ENCODE results near the gene SLC12A7. TPM values are rescaled to one million over a fixed set of nuclear protein-coding genes. Genes with fewer than 3 reads are reported as not detected.

Gene SLC12A7
- total RNA-seq, 2 donors from 2014 or later: 58.9 to 61.6 TPM

DNA sequence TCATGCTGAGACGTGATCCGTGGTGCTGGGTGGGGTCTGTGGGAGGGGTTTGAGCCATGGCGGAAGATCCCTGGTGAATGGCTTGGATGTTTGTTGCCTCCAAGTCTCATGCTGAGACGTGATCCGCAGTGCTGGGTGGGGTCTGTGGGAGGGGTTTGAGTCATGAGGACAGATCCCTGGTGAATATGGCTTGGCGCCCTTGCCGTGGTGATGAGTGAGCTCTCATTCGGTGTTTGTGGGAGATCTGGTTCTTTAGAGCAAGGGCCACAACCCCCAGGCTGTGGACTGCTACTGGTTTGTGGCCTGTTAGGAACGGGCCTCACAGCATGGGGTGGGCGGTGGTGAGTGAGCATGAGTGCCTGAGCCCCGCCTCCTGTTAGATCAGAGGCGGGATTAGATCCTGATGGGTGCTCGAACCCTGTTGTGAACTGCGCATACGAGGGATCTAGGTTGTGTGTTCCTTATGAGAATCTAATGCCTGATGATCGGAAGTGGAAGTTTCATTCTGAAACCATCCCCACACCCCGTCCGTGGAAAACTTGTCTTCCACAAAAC, 72.1 kb downstream of the SLC12A7 start:
- Mint-ChIP-seq H3K9me3 (peaks cover 54% of the 10 kb centered on the region), H3K36me3 (ENCODE audit: low read depth) (peaks cover 31% of the 10 kb centered on the region), H3K27ac (no peak overlapping the region), H3K27me3 (ENCODE audit: insufficient read depth) (no peaks in the 10 kb centered on the region), H3K4me1 (no peaks in the 10 kb centered on the region), H3K4me3 (no peak overlapping the region)
- no peaks in the 10 kb centered on the region for H3K9me3 ChIP-seq (ENCODE audit: control insufficient read depth, low read length)
- DNase-seq: no peak
- H3K27me3 ChIP-seq (ENCODE audit: control insufficient read depth, insufficient read depth, low read length, poor library complexity, severe bottlenecking): no peaks in the 10 kb centered on the region
- no peak overlapping the region for H3K27ac ChIP-seq (ENCODE audit: low read depth, low read length)
- 80 to 91% methylated on average over 5 to 16 of the region's 18 CpGs for WGBS, 2 experiments (ENCODE audit: insufficient coverage in 1 of 2, insufficient read length in 1 of 2)
- no peak for TF ChIP-seq CTCF (conservative IDR thresholded peaks at IDR 0.05)
- H3K4me1 ChIP-seq (ENCODE audit: control insufficient read depth, insufficient read depth, low read length): no peaks in the 10 kb centered on the region
- no peak overlapping the region for H3K9ac ChIP-seq (ENCODE audit: extremely low read depth, low read length, poor library complexity, severe bottlenecking)
- H3K4me3 ChIP-seq (ENCODE audit: low read length): no peak overlapping the region
- no peaks in the 10 kb centered on the region for H3K36me3 ChIP-seq (ENCODE audit: control insufficient read depth, insufficient read depth, low read length)

GRCh38 chr5:1039210-1039548, 72.7 kb downstream of the SLC12A7 start:
- TF ChIP-seq CTCF (conservative IDR thresholded peaks at IDR 0.05): no peak
- no peaks in the 10 kb centered on the region for H3K4me1 ChIP-seq (ENCODE audit: control insufficient read depth, insufficient read depth, low read length)
- no peaks in the 10 kb centered on the region for H3K9me3 ChIP-seq (ENCODE audit: control insufficient read depth, low read length)
- DNase-seq: no peak
- Mint-ChIP-seq H3K27me3 (ENCODE audit: insufficient read depth) (no peaks in the 10 kb centered on the region), H3K4me1 (no peaks in the 10 kb centered on the region), H3K4me3 (no peak overlapping the region), H3K36me3 (ENCODE audit: low read depth) (peaks cover 32% of the 10 kb centered on the region), H3K9me3 (peaks cover 48% of the 10 kb centered on the region), H3K27ac (no peak overlapping the region)
- H3K4me3 ChIP-seq (ENCODE audit: low read length): no peak overlapping the region
- no peaks in the 10 kb centered on the region for H3K27me3 ChIP-seq (ENCODE audit: control insufficient read depth, insufficient read depth, low read length, poor library complexity, severe bottlenecking)
- H3K36me3 ChIP-seq (ENCODE audit: control insufficient read depth, insufficient read depth, low read length): no peaks in the 10 kb centered on the region
- no peak overlapping the region for H3K9ac ChIP-seq (ENCODE audit: extremely low read depth, low read length, poor library complexity, severe bottlenecking)
- 87 to 92% methylated on average over 8 to 16 of the region's 16 CpGs for WGBS, 2 experiments (ENCODE audit: insufficient coverage in 1 of 2, insufficient read length in 1 of 2)
- H3K27ac ChIP-seq (ENCODE audit: low read depth, low read length): no peak overlapping the region

DNA sequence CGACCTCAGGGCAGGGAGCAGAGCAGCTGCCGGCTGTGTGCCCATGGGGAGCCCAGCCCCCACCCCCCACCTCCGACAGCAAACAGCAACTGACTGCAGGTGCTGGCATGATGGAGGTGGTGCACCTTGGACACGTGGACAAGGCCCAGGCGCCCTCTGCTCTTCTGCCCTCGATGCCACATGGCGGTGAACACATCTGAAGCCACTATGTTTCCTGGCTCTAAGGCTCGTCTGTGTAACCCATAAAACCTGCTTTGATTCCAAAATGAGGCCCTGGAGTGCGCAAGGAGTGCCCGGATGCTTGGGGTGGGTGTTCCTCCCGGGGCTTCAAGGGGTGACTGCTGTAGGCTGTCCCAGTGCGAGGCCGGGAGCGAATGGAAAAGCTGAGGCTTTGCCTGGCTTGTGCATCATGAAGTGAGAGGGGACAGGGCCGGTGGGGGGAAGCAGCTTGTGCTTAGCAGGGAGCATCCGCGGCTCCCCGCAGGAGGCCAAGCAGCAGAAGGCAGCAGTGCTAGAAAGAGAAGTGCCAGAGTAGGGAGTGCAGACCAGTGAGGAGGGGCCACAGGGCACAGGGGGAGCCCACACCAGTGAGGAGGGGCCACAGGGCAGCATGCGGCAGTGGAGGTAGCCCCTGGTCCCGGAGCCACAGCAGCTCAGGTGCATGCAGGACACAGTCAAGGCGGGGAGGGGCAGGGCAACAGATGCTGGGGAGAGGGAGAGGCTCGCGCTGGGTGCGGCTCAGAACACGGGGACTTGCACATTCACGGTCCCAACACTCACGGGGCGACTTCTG, 73.2 kb downstream of the SLC12A7 start:
- Histone ChIP-seq H3K9ac (ENCODE audit: extremely low read depth, low read length, poor library complexity, severe bottlenecking) (no peak overlapping the region), H3K4me1 (ENCODE audit: control insufficient read depth, insufficient read depth, low read length) (no peaks in the 10 kb centered on the region), H3K4me3 (ENCODE audit: low read length) (no peak overlapping the region), H3K36me3 (ENCODE audit: control insufficient read depth, insufficient read depth, low read length) (no peaks in the 10 kb centered on the region), H3K27ac (ENCODE audit: low read depth, low read length) (no peak overlapping the region), H3K9me3 (ENCODE audit: control insufficient read depth, low read length) (no peaks in the 10 kb centered on the region), H3K27me3 (ENCODE audit: control insufficient read depth, insufficient read depth, low read length, poor library complexity, severe bottlenecking) (no peaks in the 10 kb centered on the region)
- Mint-ChIP-seq H3K4me3 (no peak overlapping the region), H3K27ac (no peak overlapping the region), H3K36me3 (ENCODE audit: low read depth) (peaks cover 32% of the 10 kb centered on the region), H3K9me3 (peaks cover 43% of the 10 kb centered on the region), H3K4me1 (no peaks in the 10 kb centered on the region), H3K27me3 (ENCODE audit: insufficient read depth) (no peaks in the 10 kb centered on the region)
- 81% methylated on average over 19 to 28 of the region's 28 CpGs for WGBS, 2 experiments (ENCODE audit: insufficient coverage in 1 of 2, insufficient read length in 1 of 2)
- TF ChIP-seq CTCF (conservative IDR thresholded peaks at IDR 0.05): no peak
- no peak for DNase-seq

All from endodermal cell (in vitro differentiated cells).